DLD1 (cell line): ENCODE data around the gene ANAPC16.
"Not testable (repeated sequence)": the region's sequence is repeated elsewhere in the genome, so short reads cannot be mapped to it uniquely, and the experiment has no call there.

ENCODE experiments used
- in situ Hi-C: cut with HindIII; loops from 2 replicates; pipeline ENCODE4 v1.10.0; 2017; ENCODE audit warnings: low sequenced_read_pairs

The ANAPC16 gene

GRCh38 chr10:72261784-72262404 lies 46.1 kb downstream of the ANAPC16 start:
- in situ Hi-C loops = no loop called here

DNA sequence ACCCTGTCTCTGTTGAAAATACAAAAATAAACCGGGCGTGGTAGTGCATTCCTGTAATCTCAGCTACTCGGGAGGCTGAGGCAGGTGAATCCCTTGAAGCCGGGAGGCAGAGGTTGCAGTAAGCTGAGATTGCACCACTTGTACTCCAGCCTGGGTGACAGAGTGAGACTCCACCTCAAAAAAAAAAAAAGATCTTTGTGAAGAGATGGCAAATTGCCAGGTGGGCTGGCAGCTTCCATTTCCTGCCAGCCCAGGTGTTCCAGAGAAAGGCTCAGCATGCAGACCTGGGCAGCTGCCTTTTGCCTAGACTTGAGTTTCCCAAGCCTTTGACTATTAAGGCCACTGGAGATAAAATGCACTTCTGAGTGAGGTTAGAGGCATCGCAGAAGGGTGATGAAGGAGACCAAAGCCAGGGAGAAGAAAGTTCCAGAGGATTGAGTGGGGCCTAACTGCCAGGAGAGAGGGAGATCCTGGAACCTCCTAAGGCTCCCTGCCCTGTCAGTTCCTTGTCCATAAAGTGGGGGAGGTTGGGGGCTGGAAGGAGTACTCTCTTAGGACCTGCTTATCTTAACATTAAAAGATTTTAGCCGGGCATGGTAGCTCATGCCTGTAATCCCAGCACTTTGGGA lies 47.9 kb downstream of the ANAPC16 start:
- in situ Hi-C loops = no loop called here

DNA sequence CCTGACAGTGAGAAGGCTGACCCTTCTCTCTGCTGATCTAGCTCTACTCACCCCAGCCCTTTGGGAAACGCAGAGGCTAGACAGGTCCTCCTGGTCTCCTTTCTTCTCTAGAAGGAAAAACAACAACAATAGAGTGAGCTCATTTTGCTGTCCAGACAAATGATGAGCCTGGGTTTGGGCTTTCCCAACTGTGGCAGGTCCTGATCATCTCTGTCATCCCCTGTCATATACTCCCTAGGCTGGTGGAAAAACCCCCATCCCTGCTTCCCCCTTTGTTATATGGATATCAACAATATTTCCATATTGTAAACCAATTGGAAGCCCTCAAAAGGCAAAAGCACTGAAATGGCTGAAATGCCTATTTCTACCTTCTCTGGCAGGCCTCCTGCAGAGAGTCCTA lies 48.7 kb downstream of the ANAPC16 start:
- in situ Hi-C loops = no loop called here

DNA sequence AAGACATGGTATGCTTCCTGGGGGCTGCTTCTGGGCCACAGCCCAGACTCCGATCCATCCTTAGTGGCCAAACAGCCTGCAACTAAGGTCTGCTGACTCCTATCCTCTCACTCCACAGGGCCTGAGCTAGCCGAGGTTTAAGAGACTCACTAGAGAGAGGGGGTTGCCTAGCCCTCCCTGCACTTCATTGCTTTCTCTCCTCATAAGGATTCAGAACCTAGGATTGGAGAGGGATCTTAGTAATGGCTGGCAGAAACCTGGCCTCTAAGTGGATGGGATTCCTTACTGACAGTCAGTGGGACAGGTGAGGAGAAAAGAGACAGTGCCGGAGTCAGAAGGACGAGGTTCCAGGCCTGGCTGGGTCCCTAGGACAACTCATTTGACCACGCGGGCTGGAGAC lies 49.7 kb downstream of the ANAPC16 start:
- in situ Hi-C loops = no loop called here

- in situ Hi-C loops = no loop called here
Measured at GRCh38 chr10:72265990-72266865, 50.4 kb downstream of the ANAPC16 start.

- in situ Hi-C loops = no loop called here
Measured at GRCh38 chr10:72267381-72267780, 51.6 kb downstream of the ANAPC16 start.

- in situ Hi-C loops = no loop called here
Measured at GRCh38 chr10:72267819-72268399, 52.1 kb downstream of the ANAPC16 start.

DNA sequence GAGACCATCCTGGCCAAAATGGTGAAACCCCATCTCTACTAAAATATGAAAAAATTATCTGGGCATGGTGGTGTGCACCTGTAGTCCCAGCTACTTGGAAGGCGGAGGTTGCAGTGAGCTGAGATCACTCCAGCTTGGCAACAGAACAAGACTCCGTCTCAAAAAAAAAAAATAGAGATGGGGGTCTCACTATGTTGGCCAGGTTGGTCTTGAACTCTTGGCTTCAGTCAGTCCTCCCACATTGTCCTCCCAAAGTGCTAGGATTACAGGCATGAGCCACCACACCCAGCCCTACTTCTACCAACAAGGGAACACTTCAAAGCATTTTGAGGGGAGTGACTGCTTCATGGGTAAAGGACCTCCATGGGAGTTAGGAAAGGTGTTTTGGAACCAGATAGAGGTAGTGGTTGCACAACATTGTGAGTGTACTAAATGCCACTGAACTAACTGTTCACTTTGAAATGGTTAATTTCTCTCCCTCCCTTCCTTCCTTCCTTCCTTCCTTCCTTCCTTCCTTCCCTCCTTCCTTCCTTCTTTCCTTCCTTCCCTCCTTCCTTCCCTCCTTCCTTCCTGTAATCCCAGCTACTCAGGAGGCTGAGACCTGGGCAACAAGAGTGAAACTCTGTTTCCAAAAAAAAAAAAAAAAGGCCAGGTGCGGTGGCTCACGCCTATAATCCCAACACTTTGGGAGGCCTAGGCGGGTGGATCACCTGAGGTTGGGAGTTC lies 52.8 kb downstream of the ANAPC16 start:
- in situ Hi-C loops = not testable (repeated sequence)

GRCh38 chr10:72270607-72271281 lies 54.9 kb downstream of the ANAPC16 start:
- in situ Hi-C loops = no loop called here

GRCh38 chr10:72272689-72273409 lies 57.0 kb downstream of the ANAPC16 start:
- in situ Hi-C loops = no loop called here

DNA sequence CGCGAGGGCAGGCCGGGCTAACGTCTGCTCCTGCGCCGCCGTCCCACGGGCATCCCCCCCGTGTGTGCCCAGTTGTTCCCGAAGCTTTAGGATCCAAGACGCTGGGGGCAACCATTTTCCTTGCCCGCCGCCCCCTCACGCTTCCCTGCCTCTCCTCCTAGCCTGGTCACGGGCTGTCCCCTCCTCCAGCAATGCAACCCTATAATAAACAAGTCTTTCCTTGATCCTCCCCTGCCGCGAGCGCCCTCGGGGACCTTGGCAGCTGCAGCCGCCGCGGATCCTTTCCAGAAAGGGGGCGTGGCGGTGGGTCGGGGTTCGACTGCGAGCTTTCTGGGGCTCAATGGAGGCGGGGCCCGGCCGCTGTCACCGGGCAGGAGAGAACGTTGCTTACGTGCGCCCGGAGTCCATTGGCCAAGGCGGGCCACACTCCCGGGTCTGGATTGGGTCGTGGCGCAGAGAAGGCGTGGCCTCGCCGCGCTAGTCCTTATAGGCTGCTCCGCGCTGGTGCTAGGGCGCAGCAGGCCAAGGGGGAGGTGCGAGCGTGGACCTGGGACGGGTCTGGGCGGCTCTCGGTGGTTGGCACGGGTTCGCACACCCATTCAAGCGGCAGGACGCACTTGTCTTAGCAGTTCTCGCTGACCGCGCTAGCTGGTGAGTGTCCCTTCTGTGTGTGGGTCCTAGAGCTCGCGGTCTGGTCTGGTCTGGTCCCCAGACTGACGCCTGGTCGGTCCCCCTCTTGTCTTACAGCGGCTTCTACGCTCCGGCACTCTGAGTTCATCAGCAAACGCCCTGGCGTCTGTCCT lies 57.8 kb downstream of the ANAPC16 start, which contains the start of gene DDIT4:
TSS of gene DDIT4 (plus strand) at position 515 of the 803 bp plus-strand sequence. CDS start 293 bp downstream, outside the sequence.
- in situ Hi-C loops = no loop called here

GRCh38 chr10:72274213-72274729 lies 58.5 kb downstream of the ANAPC16 start:
- in situ Hi-C loops = no loop called here

- in situ Hi-C loops = loop anchor here (5.0 kb wide), 1 partner anchor 47 kb away; no protein-coding TSS in a partner anchor
Measured at GRCh38 chr10:72274730-72275350, 59.0 kb downstream of the ANAPC16 start.

DNA sequence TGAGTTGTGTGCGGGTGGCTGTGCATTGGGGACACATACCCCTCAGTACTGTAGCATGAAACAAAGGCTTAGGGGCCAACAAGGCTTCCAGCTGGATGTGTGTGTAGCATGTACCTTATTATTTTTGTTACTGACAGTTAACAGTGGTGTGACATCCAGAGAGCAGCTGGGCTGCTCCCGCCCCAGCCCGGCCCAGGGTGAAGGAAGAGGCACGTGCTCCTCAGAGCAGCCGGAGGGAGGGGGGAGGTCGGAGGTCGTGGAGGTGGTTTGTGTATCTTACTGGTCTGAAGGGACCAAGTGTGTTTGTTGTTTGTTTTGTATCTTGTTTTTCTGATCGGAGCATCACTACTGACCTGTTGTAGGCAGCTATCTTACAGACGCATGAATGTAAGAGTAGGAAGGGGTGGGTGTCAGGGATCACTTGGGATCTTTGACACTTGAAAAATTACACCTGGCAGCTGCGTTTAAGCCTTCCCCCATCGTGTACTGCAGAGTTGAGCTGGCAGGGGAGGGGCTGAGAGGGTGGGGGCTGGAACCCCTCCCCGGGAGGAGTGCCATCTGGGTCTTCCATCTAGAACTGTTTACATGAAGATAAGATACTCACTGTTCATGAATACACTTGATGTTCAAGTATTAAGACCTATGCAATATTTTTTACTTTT lies 59.7 kb downstream of the ANAPC16 start:
- in situ Hi-C loops = loop anchor here (5.0 kb wide), 1 partner anchor 47 kb away; no protein-coding TSS in a partner anchor

DNA sequence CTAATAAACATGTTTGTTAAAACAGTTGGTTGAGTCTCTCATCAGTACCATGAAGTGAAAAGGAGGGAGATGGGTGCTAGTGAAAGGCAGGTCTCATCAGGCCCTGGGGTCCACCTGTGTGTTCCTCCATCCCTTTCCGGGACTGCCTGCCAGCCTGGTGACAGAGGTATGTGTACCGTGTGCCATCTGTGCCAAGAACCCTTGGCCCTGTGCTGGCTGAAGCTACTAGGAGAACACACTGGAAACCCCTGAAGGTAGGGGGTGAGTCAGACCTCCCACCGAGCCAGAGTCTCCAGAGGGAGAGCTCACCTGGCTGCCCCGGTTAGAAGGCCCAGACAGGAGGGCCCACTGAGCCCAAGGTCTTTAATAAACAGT lies 60.2 kb downstream of the ANAPC16 start:
- in situ Hi-C loops = loop anchor here (5.0 kb wide), 1 partner anchor 46 kb away; no protein-coding TSS in a partner anchor

DNA sequence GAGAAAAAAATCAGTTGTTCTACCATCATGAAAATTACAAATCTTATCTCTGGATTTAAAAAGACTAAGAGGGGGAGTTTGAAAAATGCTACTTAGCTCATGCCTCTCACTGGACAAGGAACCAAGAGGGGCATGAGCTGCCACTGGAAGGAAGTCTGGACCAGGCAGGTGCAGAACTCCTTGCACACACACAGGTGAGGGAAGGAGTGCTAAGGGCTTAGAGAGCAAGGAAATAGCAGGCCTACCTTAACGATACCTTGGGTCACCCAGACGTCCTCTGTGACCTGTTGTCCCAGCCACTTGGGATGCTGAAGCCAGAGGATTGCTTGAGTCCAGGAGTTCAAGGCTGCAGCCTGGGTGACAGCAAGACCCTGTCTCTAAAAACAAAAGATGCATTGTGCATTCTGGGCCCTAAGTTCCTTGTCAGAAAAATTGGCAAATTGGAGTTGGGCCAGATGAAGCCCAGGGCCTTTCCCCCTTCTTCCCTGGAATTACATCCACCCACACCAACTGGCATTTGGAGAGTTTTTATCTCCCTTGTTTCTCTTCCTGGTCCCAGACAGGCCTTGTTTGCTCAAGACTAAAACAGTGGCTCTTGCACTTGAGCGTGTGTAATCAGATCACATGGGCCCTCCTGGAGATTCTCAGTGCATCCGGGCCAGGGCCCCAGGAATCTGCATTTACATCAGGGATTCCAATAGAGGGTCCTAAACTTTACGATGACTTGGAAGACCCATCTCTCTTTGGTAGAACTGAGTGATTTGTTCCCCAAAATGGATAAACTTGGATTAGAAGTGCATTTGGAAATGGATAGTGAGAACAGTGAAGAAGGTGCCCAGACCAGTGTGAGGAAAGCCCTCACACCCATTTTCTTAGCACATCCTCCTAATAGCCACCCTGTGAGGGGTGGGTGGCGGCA lies 60.9 kb downstream of the ANAPC16 start:
- in situ Hi-C loops = loop anchor here (5.0 kb wide), 1 partner anchor 46 kb away; no protein-coding TSS in a partner anchor
